GM19043 (cell line): ENCODE results near the gene NFIB.

Experiments
- ATAC-seq: cut with Tn5 transposase; IDR thresholded peaks from one replicate; pipeline ENCODE4 v1.9.1; 2021; ENCODE audit warnings: low read depth; ENCODE audit not compliant: unreplicated experiment

NFIB gene

GRCh38 chr9:14321517-14322130 lies 7.7 kb upstream of the NFIB start:
- ATAC-seq, result no peak

GRCh38 chr9:14320271-14321181 lies 6.6 kb upstream of the NFIB start:
- no peak for ATAC-seq

- ATAC-seq, result no peak
Measured at GRCh38 chr9:14318934-14319580, 5.1 kb upstream of the NFIB start.

- no peak for ATAC-seq
Measured at GRCh38 chr9:14318361-14318760, 4.4 kb upstream of the NFIB start.

GRCh38 chr9:14317667-14318320 lies 3.9 kb upstream of the NFIB start:
- ATAC-seq, result peak; percentile 24

- ATAC-seq, result no peak
Measured at GRCh38 chr9:14316602-14317300, 2.8 kb upstream of the NFIB start.

- ATAC-seq, result no peak
Measured at GRCh38 chr9:14315875-14316601, 2.1 kb upstream of the NFIB start.

- ATAC-seq, result peak; percentile 26
Measured at GRCh38 chr9:14314929-14315874, 1.3 kb upstream of the NFIB start.

- ATAC-seq, result no peak
Measured at GRCh38 chr9:14314424-14314928, 535 bp upstream of the NFIB start.

GRCh38 chr9:14313378-14313940 lies 482 bp downstream of the NFIB start:
- no peak for ATAC-seq

- ATAC-seq, result no peak
Measured at GRCh38 chr9:14312719-14313377, 1.1 kb downstream of the NFIB start.

- ATAC-seq, result no peak
Measured at GRCh38 chr9:14311956-14312685, 1.8 kb downstream of the NFIB start.

- ATAC-seq, result no peak
Measured at GRCh38 chr9:14311171-14311949, 2.6 kb downstream of the NFIB start.

- ATAC-seq, result no peak
Measured at GRCh38 chr9:14310311-14310710, 3.6 kb downstream of the NFIB start.

GRCh38 chr9:14309403-14309802 lies 4.5 kb downstream of the NFIB start:
- ATAC-seq, result no peak

GRCh38 chr9:14308853-14309145 lies 5.1 kb downstream of the NFIB start:
- ATAC-seq, result no peak
